ENCODE results near the gene UQCRC2.

DNA sequence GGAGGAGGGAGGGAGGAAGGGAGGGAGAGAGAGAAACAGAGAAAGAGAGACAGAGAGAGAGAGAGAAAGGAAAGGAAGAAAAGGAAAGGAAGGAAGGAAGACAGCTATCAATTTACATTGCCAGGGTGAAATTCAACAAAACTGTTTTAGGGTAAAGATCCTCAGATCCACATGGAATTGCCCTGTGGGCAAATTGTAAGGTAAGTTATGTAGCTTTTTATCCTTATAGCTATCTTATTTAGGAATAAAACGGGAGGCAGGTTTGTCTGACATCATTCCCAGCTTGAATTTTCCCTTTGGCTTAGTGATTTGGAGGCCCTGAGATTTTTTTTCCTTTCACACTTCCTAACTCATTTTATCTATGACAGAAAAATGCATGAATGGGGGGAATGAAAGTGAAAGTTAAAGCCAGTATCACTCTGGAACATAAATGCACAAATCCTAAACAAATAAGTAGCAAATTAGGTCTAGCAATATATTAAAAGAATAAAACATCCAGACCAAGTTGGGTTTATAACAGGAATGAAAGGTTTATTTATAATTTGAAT lies 3.4 kb upstream of the UQCRC2 start:
- TF ChIP-seq POLR2A (IDR thresholded peaks at IDR 0.05) (no peak), EP300 (IDR thresholded peaks at IDR 0.05) (no peak)
- TF ChIP-seq, protein P1, sequence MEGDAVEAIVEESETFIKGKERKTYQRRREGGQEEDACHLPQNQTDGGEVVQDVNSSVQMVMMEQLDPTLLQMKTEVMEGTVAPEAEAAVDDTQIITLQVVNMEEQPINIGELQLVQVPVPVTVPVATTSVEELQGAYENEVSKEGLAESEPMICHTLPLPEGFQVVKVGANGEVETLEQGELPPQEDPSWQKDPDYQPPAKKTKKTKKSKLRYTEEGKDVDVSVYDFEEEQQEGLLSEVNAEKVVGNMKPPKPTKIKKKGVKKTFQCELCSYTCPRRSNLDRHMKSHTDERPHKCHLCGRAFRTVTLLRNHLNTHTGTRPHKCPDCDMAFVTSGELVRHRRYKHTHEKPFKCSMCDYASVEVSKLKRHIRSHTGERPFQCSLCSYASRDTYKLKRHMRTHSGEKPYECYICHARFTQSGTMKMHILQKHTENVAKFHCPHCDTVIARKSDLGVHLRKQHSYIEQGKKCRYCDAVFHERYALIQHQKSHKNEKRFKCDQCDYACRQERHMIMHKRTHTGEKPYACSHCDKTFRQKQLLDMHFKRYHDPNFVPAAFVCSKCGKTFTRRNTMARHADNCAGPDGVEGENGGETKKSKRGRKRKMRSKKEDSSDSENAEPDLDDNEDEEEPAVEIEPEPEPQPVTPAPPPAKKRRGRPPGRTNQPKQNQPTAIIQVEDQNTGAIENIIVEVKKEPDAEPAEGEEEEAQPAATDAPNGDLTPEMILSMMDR (IDR thresholded peaks at IDR 0.05), result no peak
